PFSK-1 (cell line): ENCODE measurements around the gene NPHS1.

ENCODE experiments used
- FOXP2 ChIP-seq: optimal IDR thresholded peaks from 2 replicates; pipeline ENCODE3; 2011; ENCODE audit warnings: borderline replicate concordance, control low read depth, inconsistent platforms; ENCODE audit not compliant: insufficient read depth; ENCODE audit errors: extremely low read length, extremely low read depth
- POLR2AphosphoS5 ChIP-seq: IDR thresholded peaks from 2 replicates; pipeline ENCODE4 v1.6.1; 2012; ENCODE audit warnings: low read depth, mild to moderate bottlenecking, control low read depth, low read length, moderate library complexity
- SIN3A ChIP-seq: IDR thresholded peaks from 2 replicates; pipeline ENCODE4 v1.6.1; 2012; ENCODE audit warnings: mild to moderate bottlenecking, low read length, moderate library complexity, borderline replicate concordance; ENCODE audit not compliant: insufficient read depth
- TAF1 ChIP-seq: IDR thresholded peaks from 2 replicates; pipeline ENCODE4 v1.6.1; 2012; ENCODE audit warnings: low read length, control low read depth, borderline replicate concordance; ENCODE audit not compliant: insufficient read depth
- TF ChIP-seq, protein P1 (sequence below), 2 experiments: IDR thresholded peaks; 2 replicates each; pipeline versions ENCODE4 v1.6.1 to v1.8.0; 2011 to 2012; ENCODE audit warnings: low read depth in 2 of 2, low read length in 2 of 2, control low read depth in 1 of 2, inconsistent platforms in 1 of 2, mild to moderate bottlenecking in 1 of 2, moderate library complexity in 1 of 2; ENCODE audit not compliant: insufficient read depth in 1 of 2

NPHS1 gene

DNA sequence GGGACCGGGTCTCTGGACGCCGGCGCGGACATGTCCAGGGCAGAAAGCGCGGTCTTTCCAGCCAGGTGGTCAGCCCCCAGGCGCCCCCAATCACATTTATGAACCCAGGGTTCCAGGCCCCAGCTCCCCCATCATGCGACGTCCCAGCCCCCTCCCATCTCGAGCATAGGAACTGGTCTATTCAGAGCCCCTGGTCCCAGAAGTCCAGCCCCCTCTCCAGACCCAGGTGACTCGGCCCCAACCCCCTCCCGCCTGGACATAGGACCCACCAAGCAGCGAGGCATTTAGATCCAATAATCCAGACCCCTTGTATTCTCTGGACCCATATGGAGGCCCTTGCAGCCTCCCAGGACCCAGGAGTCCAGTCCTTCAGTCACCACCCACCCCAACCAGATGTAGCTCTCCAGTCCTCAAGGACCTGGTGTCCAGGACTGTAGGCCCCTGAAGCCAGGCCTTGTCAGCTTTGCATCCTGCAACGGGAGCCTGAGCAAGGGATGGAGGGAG is 16.6 kb upstream of the NPHS1 start:
- no peak for TF ChIP-seq TAF1
- TF ChIP-seq FOXP2: no peak
- TF ChIP-seq POLR2AphosphoS5: no peak
- TF ChIP-seq, protein P1, sequence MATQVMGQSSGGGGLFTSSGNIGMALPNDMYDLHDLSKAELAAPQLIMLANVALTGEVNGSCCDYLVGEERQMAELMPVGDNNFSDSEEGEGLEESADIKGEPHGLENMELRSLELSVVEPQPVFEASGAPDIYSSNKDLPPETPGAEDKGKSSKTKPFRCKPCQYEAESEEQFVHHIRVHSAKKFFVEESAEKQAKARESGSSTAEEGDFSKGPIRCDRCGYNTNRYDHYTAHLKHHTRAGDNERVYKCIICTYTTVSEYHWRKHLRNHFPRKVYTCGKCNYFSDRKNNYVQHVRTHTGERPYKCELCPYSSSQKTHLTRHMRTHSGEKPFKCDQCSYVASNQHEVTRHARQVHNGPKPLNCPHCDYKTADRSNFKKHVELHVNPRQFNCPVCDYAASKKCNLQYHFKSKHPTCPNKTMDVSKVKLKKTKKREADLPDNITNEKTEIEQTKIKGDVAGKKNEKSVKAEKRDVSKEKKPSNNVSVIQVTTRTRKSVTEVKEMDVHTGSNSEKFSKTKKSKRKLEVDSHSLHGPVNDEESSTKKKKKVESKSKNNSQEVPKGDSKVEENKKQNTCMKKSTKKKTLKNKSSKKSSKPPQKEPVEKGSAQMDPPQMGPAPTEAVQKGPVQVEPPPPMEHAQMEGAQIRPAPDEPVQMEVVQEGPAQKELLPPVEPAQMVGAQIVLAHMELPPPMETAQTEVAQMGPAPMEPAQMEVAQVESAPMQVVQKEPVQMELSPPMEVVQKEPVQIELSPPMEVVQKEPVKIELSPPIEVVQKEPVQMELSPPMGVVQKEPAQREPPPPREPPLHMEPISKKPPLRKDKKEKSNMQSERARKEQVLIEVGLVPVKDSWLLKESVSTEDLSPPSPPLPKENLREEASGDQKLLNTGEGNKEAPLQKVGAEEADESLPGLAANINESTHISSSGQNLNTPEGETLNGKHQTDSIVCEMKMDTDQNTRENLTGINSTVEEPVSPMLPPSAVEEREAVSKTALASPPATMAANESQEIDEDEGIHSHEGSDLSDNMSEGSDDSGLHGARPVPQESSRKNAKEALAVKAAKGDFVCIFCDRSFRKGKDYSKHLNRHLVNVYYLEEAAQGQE (IDR thresholded peaks at IDR 0.05; ENCODE audit: insufficient read depth in 1 of 2, low read depth in 2 of 2, low read length in 2 of 2): no peak
- no peak for TF ChIP-seq SIN3A

DNA sequence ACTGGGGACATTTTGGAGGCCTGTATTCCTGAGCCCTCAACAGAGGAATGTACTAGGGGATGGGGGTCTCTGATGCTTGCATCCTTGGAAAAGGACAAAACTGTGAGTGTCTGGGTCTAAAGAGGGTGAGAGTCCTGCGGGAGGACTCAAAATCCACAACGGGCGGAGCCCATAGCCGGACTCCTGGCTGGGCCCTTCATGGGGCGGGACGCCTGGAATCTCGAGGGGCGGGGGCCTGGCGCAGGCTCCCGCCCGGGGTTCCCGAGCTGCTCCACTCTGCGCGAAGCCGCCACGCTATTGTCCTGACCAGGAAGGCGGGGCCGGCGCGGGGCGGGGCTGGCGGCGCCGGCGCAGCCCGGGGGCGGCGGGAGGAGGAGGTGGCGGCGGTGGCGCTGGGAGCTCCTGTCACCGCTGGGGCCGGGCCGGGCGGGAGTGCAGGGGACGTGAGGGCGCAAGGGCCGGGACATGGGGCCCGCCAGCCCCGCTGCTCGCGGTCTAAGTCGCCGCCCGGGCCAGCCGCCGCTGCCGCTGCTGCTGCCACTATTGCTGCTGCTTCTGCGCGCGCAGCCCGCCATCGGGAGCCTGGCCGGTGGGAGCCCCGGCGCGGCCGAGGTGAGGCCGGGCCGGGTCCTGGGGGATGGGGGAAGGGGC is 16.0 kb upstream of the NPHS1 start, which contains the start of gene APLP1:
APLP1 (plus strand) TSS at position 403 of the 651 bp plus-strand sequence; CDS start at position 466, 63 bp downstream.
- TF ChIP-seq POLR2AphosphoS5 (no peak), FOXP2 (no peak), SIN3A (no peak), TAF1 (no peak)
- TF ChIP-seq, protein P1 (IDR thresholded peaks at IDR 0.05; ENCODE audit: insufficient read depth in 1 of 2, low read depth in 2 of 2, low read length in 2 of 2): no peak

DNA sequence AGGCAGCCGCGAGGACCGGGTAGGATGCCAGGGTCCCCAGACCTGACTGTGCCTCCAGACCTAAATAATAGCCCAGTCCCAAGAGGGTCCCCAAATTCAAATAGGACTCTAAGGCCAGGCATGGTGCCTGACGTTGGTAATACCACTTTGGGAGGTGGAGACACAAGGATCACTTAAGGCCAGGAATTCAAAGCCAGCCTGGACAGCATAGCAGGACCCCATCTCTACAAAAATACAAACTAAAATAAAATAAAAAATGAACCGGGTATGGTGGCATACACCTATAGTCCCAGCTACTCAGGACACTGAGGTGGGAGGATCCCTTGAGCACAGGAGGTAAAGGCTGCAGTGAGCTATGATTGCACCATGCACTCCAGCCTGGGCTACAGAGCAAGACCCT is 10.7 kb upstream of the NPHS1 start:
- TF ChIP-seq SIN3A (no peak), FOXP2 (no peak), TAF1 (no peak), POLR2AphosphoS5 (no peak)
- TF ChIP-seq, protein P1 (IDR thresholded peaks at IDR 0.05; ENCODE audit: insufficient read depth in 1 of 2, low read depth in 2 of 2, low read length in 2 of 2): no peak

DNA sequence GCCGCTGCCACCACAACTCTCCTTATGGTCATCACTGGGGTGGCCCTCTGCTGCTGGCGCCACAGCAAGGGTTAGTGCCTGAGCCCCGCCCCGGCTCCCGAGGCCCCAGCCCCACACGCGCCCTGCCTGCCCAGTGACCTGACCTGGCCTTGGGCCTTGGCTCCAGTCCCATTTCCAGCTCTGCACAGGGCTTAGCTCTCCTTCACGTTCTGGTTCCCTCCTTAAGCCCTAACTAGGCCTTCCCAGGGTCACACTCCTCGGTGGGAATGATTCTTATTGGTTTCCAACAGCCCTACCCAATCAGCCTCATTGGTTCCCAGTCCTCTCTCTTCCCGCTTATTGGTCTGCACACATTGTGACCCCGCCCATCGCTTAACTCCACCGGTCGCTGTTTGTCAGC is 10.2 kb upstream of the NPHS1 start:
- TF ChIP-seq, protein P1 (IDR thresholded peaks at IDR 0.05; ENCODE audit: insufficient read depth in 1 of 2, low read depth in 2 of 2, low read length in 2 of 2): no peak
- TF ChIP-seq FOXP2: no peak
- no peak for TF ChIP-seq TAF1
- TF ChIP-seq POLR2AphosphoS5: no peak
- no peak for TF ChIP-seq SIN3A

DNA sequence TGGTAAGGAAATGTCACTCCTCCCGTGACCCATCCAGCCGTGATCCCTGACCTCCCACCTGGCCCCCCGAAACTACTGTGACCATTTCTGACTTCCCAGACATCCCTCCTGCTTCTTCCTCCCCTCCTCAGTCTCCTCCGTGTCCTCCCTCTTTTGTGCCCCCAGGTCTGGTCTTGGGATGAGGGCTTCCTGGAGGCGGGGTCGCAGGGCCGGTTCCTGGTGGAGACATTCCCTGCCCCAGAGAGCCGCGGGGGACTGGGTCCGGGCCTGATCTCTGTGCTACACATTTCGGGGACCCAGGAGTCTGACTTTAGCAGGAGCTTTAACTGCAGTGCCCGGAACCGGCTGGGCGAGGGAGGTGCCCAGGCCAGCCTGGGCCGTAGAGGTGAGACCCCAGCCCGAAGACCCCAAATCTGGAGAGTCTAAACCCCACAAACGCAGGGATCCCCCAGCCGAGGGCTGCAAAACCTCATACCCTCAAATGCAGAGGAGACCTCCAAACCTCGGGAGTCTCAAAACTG is 9.4 kb upstream of the NPHS1 start:
- TF ChIP-seq SIN3A: no peak
- TF ChIP-seq TAF1: no peak
- TF ChIP-seq, protein P1 (IDR thresholded peaks at IDR 0.05; ENCODE audit: insufficient read depth in 1 of 2, low read depth in 2 of 2, low read length in 2 of 2): no peak
- TF ChIP-seq FOXP2: no peak
- TF ChIP-seq POLR2AphosphoS5: no peak
